Mesenchymal stem cell (in vitro differentiated cells and primary cell): ENCODE measurements around the gene MEGF11.

Experiments used
- DNase-seq: peaks from one replicate; pipeline ENCODE4 v3.0.0-alpha.2; 2013
- H2AFZ ChIP-seq: one replicate; pipeline ENCODE4 v1.6.1; 2013; ENCODE audit warnings: low read depth, mild to moderate bottlenecking, control low read depth, inconsistent platforms, low read length, moderate library complexity
- H2AK5ac ChIP-seq: 2 replicates; pipeline ENCODE4 v1.6.1; 2013; ENCODE audit warnings: low read length, moderate library complexity, mild to moderate bottlenecking, inconsistent platforms; ENCODE audit not compliant: severe bottlenecking
- H2BK120ac ChIP-seq: one replicate; pipeline ENCODE4 v1.6.1; 2013; ENCODE audit warnings: low read depth, mild to moderate bottlenecking, inconsistent platforms, low read length, moderate library complexity
- H2BK12ac ChIP-seq, 2 experiments: one replicate each; pipeline ENCODE4 v1.6.1; 2013; ENCODE audit warnings: inconsistent platforms in 2 of 2, low read length in 2 of 2, mild to moderate bottlenecking in 2 of 2, moderate library complexity in 2 of 2, control low read depth in 1 of 2
- H2BK15ac ChIP-seq: one replicate; pipeline ENCODE4 v1.6.1; 2013; ENCODE audit warnings: mild to moderate bottlenecking, low read depth, inconsistent platforms; ENCODE audit not compliant: poor library complexity, severe bottlenecking
- H2BK5ac ChIP-seq: 2 replicates; pipeline ENCODE4 v1.6.1; 2013; ENCODE audit warnings: low read depth, mild to moderate bottlenecking, low read length, control low read depth, inconsistent platforms; ENCODE audit not compliant: poor library complexity, severe bottlenecking
- H3K14ac ChIP-seq, 2 experiments: one replicate each; pipeline ENCODE4 v1.6.1; 2013; ENCODE audit warnings: inconsistent platforms in 2 of 2, low read length in 2 of 2, control low read depth in 1 of 2, mild to moderate bottlenecking in 1 of 2, moderate library complexity in 1 of 2
- H3K18ac ChIP-seq, 2 experiments: one replicate each; pipeline ENCODE4 v1.6.1; 2013; ENCODE audit warnings: inconsistent platforms in 2 of 2, low read length in 2 of 2, control low read depth in 1 of 2, low read depth in 1 of 2, mild to moderate bottlenecking in 1 of 2
- H3K23ac ChIP-seq, 2 experiments: one replicate each; pipeline ENCODE4 v1.6.1; 2013; ENCODE audit warnings: inconsistent platforms in 2 of 2, low read length in 2 of 2, mild to moderate bottlenecking in 2 of 2, moderate library complexity in 2 of 2, control low read depth in 1 of 2
- H3K27ac ChIP-seq: 2 replicates; pipeline ENCODE4 v1.5.1; 2013; ENCODE audit warnings: mild to moderate bottlenecking, moderate library complexity, low read length, control low read depth, inconsistent platforms; ENCODE audit not compliant: poor library complexity, severe bottlenecking
- H3K27me3 ChIP-seq, 2 experiments: 2 replicates each; pipeline versions ENCODE4 v1.6.1 to v1.7.0; 2013; ENCODE audit warnings: low read length in 2 of 2, mild to moderate bottlenecking in 2 of 2, moderate library complexity in 2 of 2, control low read depth in 1 of 2, inconsistent platforms in 1 of 2; ENCODE audit not compliant: control insufficient read depth in 1 of 2, insufficient read depth in 1 of 2
- H3K36me3 ChIP-seq, 2 experiments: 2 replicates each; pipeline versions ENCODE4 v1.6.1 to v1.7.0; 2013; ENCODE audit warnings: low read length in 2 of 2, control low read depth in 1 of 2, inconsistent platforms in 1 of 2, low read depth in 1 of 2, mild to moderate bottlenecking in 1 of 2; ENCODE audit not compliant: insufficient read depth in 2 of 2, control insufficient read depth in 1 of 2
- H3K4ac ChIP-seq, 2 experiments: one replicate each; pipeline ENCODE4 v1.6.1; 2013; ENCODE audit warnings: inconsistent platforms in 2 of 2, low read length in 2 of 2, mild to moderate bottlenecking in 2 of 2, moderate library complexity in 2 of 2, control low read depth in 1 of 2, low read depth in 1 of 2
- H3K4me1 ChIP-seq: 2 replicates; pipeline ENCODE4 v1.6.1; 2013; ENCODE audit warnings: low read depth, low read length, control low read depth; ENCODE audit not compliant: control insufficient read depth, insufficient read depth
- H3K4me2 ChIP-seq: 2 replicates; pipeline ENCODE4 v1.6.1; 2013; ENCODE audit warnings: low read length, mild to moderate bottlenecking, inconsistent platforms; ENCODE audit not compliant: poor library complexity, severe bottlenecking
- H3K4me3 ChIP-seq, 2 experiments: 2 replicates each; pipeline versions ENCODE4 v1.5.1 to v1.7.0; 2013; ENCODE audit warnings: low read length in 2 of 2, mild to moderate bottlenecking in 2 of 2, control low read depth in 1 of 2, low read depth in 1 of 2; ENCODE audit not compliant: insufficient read depth in 1 of 2
- H3K79me1 ChIP-seq: replicated peaks from 2 replicates; pipeline ENCODE4 v1.6.1; 2013; ENCODE audit warnings: mild to moderate bottlenecking, control low read depth, low read length, inconsistent platforms; ENCODE audit not compliant: poor library complexity, severe bottlenecking
- H3K9ac ChIP-seq: 2 replicates; pipeline ENCODE4 v1.7.0; 2013; ENCODE audit warnings: mild to moderate bottlenecking, low read length, moderate library complexity
- H3K9me3 ChIP-seq: 2 replicates; pipeline ENCODE4 v1.7.0; 2013; ENCODE audit warnings: mild to moderate bottlenecking, low read length; ENCODE audit not compliant: control insufficient read depth
- H4K8ac ChIP-seq: one replicate; pipeline ENCODE4 v1.6.1; 2013; ENCODE audit warnings: inconsistent platforms, mild to moderate bottlenecking, low read length, moderate library complexity
- H4K91ac ChIP-seq: one replicate; pipeline ENCODE4 v1.6.1; 2013; ENCODE audit warnings: mild to moderate bottlenecking, low read length, inconsistent platforms
- WGBS: methylation state at CpG from one replicate; pipeline ENCODE4 v1.1.7; 2013; ENCODE audit warnings: mixed read lengths; 5-methylcytosine and 5-hydroxymethylcytosine counted together

MEGF11 gene

DNA sequence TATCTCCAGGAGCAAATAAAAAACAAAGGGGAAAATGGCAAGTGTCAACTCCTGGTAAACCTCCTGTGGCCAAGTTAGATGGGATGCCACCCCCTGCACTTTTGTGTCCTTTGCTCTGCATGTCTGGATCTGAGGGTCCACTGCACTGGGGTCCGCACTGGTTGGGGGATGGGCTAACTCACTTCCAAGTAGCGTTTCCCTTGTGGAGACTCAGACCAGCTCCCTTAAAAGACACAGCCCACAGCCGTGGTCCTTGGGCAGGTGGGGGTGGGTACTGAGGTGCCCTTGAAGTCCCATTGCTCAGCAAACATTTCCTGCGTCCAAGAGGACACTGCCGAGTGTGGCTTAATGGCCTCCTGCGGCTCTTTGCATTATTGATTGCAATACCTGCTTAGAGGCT is 188.2 kb downstream of the MEGF11 start:
- Histone ChIP-seq H3K9ac (no peak overlapping the region), H3K27ac (no peak overlapping the region), H2BK15ac (no peak overlapping the region), H2BK120ac (no peak overlapping the region), H4K8ac (no peak overlapping the region), H3K23ac (no peak overlapping the region), H3K36me3 (no peaks in the 10 kb centered on the region), H4K91ac (no peak overlapping the region), H3K4me2 (no peak overlapping the region), H2AFZ (no peak overlapping the region), H2BK12ac (no peak overlapping the region), H3K14ac (no peak overlapping the region), H2BK5ac (no peak overlapping the region), H3K4me3 (no peak overlapping the region), H3K9me3 (peaks cover 8% of the 10 kb centered on the region), H3K27me3 (peaks cover 61 to 62% of the 10 kb centered on the region in 2 experiments), H3K79me1 (no peaks in the 10 kb centered on the region), H2AK5ac (no peak overlapping the region), H3K18ac (no peak overlapping the region), H3K4ac (no peak overlapping the region), H3K4me1 (peaks cover 3% of the 10 kb centered on the region)
- no peak for DNase-seq
- WGBS, result 50% methylated on average over 3 of the region's 6 CpGs

DNA sequence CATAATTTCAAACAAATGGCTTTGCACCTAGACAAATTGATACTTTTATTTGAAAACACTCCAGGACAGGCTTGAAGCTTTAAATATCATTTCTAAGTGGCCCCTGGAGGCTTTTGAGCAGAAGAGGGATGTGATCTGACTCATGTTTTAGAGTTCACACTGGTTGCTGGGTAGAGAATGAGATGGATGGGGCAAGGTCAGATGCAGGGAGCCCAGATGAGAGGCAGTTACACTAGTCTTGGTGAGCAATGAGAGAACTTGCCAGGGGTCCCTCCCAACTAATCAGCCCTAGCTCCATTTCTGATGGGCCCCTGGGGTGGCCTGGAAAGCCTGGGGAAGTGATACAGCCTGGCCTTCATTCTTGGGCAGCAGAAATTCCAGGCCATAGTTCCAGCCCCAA is 190.4 kb downstream of the MEGF11 start:
- no peak overlapping the region for H3K4ac ChIP-seq
- no peak overlapping the region for H2AK5ac ChIP-seq
- no peak overlapping the region for H3K4me2 ChIP-seq
- no peaks in the 10 kb centered on the region for H3K36me3 ChIP-seq
- H3K23ac ChIP-seq, result no peak overlapping the region
- H3K79me1 ChIP-seq, result no peaks in the 10 kb centered on the region
- H3K4me3 ChIP-seq, result no peak overlapping the region
- no peak overlapping the region for H2BK15ac ChIP-seq
- peaks cover 78% of the 10 kb centered on the region in 2 experiments for H3K27me3 ChIP-seq
- H2BK120ac ChIP-seq, result no peak overlapping the region
- no peak overlapping the region for H2BK12ac ChIP-seq
- no peak overlapping the region for H2AFZ ChIP-seq
- H3K18ac ChIP-seq, result no peak overlapping the region
- H3K9ac ChIP-seq, result no peak overlapping the region
- H3K9me3 ChIP-seq, result peaks cover 8% of the 10 kb centered on the region
- H4K91ac ChIP-seq, result no peak overlapping the region
- no peak overlapping the region for H3K27ac ChIP-seq
- H2BK5ac ChIP-seq, result no peak overlapping the region
- H3K4me1 ChIP-seq, result peaks cover 3% of the 10 kb centered on the region
- DNase-seq, result no peak
- no peak overlapping the region for H3K14ac ChIP-seq
- no peak overlapping the region for H4K8ac ChIP-seq

DNA sequence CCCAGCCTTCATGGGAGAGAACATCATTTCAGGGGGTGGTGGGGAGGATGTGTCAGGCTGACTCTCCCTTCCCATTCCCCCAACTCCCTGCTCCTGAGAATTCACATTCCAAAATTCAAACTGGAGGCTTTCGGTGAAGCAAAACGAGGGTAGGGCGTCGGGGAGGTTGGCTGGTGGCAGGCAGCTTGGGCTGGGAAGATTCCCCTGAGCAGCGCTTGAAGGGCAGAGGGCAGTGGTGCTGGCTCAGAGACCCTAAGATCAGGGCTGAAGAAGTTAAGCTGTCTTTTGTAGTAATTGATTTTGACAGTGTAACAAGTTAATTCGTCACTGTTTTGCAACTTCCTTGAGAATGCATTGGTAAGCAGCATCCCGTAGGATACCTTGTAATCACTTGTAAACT is 196.5 kb downstream of the MEGF11 start:
- H3K18ac ChIP-seq, result no peak overlapping the region
- no peak overlapping the region for H4K8ac ChIP-seq
- no peaks in the 10 kb centered on the region for H3K36me3 ChIP-seq
- no peak overlapping the region for H3K4me2 ChIP-seq
- no peak overlapping the region for H3K27ac ChIP-seq
- H3K14ac ChIP-seq, result no peak overlapping the region
- no peak overlapping the region for H2BK15ac ChIP-seq
- no peak overlapping the region for H3K4ac ChIP-seq
- H3K23ac ChIP-seq, result no peak overlapping the region
- no peak overlapping the region for H3K9ac ChIP-seq
- peaks cover 3% of the 10 kb centered on the region for H3K4me1 ChIP-seq
- H3K27me3 ChIP-seq, result peaks cover 62 to 82% of the 10 kb centered on the region in 2 experiments
- H2BK5ac ChIP-seq, result no peak overlapping the region
- 58% methylated on average over 7 of the region's 7 CpGs for WGBS
- DNase-seq, result no peak
- no peak overlapping the region for H2BK120ac ChIP-seq
- peaks cover 3% of the 10 kb centered on the region for H3K9me3 ChIP-seq
- no peak overlapping the region for H2AFZ ChIP-seq
- no peak overlapping the region for H3K4me3 ChIP-seq
- no peaks in the 10 kb centered on the region for H3K79me1 ChIP-seq
- H4K91ac ChIP-seq, result no peak overlapping the region
- H2BK12ac ChIP-seq, result no peak overlapping the region
- H2AK5ac ChIP-seq, result no peak overlapping the region

DNA sequence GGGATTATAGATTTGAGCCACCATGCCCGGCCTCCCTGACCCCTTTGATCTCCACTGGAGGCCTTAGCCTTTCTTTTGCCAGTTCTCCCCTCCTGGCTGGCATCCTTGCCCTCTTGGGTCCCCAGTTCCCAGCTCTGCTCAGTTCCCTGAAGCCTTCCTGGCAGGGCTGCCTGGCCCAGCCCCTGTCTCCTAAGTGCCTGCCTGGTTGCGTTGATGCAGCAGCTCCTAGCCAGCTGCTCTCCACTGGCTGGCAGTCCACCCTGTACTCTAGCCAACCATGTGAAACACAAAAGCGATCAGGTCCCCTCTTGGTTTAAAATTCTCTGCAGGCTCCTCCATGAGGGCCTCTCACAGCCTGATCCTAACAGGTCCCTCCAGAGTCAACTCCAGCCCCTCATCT is 199.6 kb downstream of the MEGF11 start:
- Histone ChIP-seq H3K18ac (no peak overlapping the region), H4K91ac (no peak overlapping the region), H3K23ac (no peak overlapping the region), H3K4me3 (no peak overlapping the region), H2BK5ac (no peak overlapping the region), H2BK120ac (no peak overlapping the region), H2BK12ac (no peak overlapping the region), H3K79me1 (no peaks in the 10 kb centered on the region), H2AFZ (no peak overlapping the region), H3K9ac (no peak overlapping the region), H3K36me3 (no peaks in the 10 kb centered on the region), H3K27me3 (peaks cover 54 to 89% of the 10 kb centered on the region in 2 experiments), H3K14ac (no peak overlapping the region), H3K4me1 (no peaks in the 10 kb centered on the region), H4K8ac (no peak overlapping the region), H3K9me3 (no peaks in the 10 kb centered on the region), H3K4ac (no peak overlapping the region), H3K27ac (no peak overlapping the region), H2BK15ac (no peak overlapping the region), H2AK5ac (no peak overlapping the region), H3K4me2 (no peak overlapping the region)
- WGBS, result 60% methylated on average over 3 of the region's 3 CpGs
- no peak for DNase-seq
